Measurements from ENCODE around the gene GREB1L.

The GREB1L gene

DNA sequence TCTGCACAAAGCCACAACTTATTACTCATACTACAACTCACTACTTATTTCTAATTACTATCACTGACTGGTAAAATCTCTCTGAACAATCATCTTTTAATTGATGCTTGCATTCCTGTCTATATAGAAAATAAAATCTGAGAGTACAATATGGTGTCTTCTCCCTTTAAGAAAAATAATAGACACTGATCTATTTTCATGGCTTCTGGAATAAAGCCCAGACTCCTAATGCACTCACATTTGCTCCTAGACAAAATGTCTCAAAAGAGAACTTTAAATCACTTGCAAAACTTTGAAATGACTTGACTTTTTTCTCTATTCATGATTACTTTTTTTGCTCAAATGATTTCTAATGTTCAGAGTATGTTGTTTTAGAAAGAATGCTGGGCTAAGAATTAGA, 329.7 kb downstream of the GREB1L start:
- no peak for DNase-seq (ENCODE audit: low spot score)
